Endothelial cell of hepatic sinusoid (primary cell): ENCODE measurements around the gene GDA.

Experiments used
- in situ Hi-C: cut with HindIII; loops from 2 replicates; pipeline ENCODE4 v1.10.0; 2017; ENCODE audit warnings: low sequenced_read_pairs

Gene GDA

DNA sequence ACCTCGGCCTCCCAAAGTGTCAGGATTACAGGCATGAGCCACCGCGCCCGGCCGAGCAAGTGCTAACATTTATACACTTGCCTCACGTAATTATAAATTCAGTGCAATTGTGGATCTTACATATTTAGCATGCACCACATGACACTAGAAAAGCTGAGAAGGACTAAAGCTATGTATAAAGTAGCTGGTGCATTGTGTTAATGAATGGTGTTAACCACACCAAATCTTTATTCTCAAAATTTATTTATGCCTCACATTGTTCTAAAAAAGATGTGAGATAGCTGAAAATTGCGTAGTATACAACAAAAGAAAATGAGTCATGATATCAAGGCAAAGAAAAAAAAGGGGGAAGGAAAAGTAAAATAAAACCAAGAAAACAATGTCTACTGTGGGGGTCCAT is 54.8 kb downstream of the GDA start:
- in situ Hi-C loops, result no loop called here

DNA sequence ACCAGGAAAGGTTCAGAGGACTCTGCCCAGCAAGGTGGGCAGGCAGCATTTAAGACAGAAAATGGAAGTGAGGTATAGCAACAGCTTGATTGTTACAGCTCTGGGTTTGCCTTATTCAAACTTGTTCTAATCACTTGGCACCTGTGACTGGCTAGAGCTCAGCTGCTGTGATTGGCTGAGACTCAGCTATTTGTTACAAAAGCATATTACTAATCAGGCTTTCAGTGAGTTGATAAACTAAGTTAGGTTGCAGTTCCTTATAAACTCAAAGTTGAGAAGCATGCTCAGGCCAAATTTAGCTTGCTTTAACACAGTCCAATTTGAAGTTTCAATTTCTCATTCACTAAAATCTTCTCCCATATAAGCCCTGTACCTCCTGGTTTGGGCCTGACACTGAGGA is 56.3 kb downstream of the GDA start:
- in situ Hi-C loops, result no loop called here

DNA sequence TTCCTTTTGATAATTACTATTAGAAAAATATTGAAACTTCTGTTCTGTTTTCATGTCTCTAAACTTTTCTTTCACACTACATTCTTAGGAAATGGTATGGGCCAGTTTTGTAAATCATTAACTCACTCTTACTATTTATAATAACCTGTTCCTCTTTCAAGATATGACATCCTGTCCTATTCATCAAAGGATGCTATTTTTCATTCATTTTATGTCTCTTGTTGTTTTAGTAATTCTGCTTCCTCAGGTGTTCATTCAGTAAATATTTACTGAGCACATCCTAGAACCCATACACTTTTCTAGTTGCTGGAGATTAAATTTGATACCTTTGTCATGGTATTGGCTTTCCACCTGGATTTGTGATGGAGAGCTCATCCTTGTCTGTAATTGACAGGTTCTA is 58.0 kb downstream of the GDA start:
- in situ Hi-C loops, result no loop called here

- in situ Hi-C loops, result no loop called here
Observed at GRCh38 chr9:72210522-72210921, 61.3 kb downstream of the GDA start.

GRCh38 chr9:72211047-72211446 is 61.8 kb downstream of the GDA start:
- in situ Hi-C loops, result no loop called here

DNA sequence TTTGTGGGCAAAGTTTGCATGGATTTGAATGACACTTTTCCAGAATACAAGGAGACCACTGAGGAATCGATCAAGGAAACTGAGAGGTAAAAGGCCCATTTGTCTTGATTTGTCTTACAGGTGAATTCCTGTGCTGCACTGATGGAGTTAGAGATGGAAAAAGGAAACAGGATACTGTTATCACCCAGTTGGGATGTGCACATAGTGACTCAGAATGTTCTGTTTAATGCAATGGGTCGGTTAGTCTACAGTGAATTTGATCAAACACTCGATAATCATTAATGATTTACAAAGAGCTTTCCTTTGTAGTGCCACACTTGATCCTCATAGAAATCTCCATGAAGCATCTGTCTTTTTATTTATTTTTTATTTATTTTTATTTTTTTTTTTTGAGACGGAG is 64.7 kb downstream of the GDA start:
- in situ Hi-C loops, result no loop called here

DNA sequence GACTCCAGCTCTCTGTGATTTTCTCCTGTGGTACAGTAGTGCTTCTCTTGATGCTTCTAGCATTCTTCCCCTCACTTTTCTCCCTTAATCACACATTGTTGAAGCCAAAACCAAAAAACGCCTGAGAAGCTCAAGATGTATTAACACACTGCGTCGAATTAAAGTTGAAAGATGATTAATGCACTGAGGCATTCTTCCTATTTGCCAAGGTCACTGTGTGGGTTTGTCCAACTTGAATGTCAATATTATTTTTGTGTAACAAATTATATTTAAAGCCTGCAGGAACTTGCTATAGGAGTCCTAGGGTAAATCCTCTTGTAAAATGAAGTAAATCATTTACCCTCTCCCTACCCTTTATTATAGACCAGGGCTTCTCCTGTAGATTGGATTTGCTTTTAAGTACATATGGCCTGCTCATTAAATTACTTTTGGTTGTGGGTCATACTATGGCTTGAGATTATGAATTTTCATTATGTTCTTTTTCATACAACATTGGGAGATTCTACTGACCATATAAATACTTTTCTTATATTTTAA is 68.1 kb downstream of the GDA start:
- in situ Hi-C loops, result no loop called here

GRCh38 chr9:72220589-72220988 is 71.3 kb downstream of the GDA start:
- in situ Hi-C loops, result loop anchor here (5.0 kb wide), 2 partner anchors 43 to 57 kb away; no protein-coding TSS in a partner anchor

- in situ Hi-C loops, result no loop called here
Observed at GRCh38 chr9:72226146-72226812, 77.0 kb downstream of the GDA start.

GRCh38 chr9:72228282-72228681 is 79.0 kb downstream of the GDA start:
- in situ Hi-C loops, result no loop called here

- in situ Hi-C loops, result no loop called here
Observed at GRCh38 chr9:72232778-72233177, 83.5 kb downstream of the GDA start.

- in situ Hi-C loops, result no loop called here
Observed at GRCh38 chr9:72247549-72247948, 98.3 kb downstream of the GDA start.

GRCh38 chr9:72251589-72251988 is 102.3 kb downstream of the GDA start:
- in situ Hi-C loops, result no loop called here

GRCh38 chr9:72254901-72255545 is 105.8 kb downstream of the GDA start:
- in situ Hi-C loops, result no loop called here

- in situ Hi-C loops, result no loop called here
Observed at GRCh38 chr9:72255569-72255968, 106.3 kb downstream of the GDA start.

DNA sequence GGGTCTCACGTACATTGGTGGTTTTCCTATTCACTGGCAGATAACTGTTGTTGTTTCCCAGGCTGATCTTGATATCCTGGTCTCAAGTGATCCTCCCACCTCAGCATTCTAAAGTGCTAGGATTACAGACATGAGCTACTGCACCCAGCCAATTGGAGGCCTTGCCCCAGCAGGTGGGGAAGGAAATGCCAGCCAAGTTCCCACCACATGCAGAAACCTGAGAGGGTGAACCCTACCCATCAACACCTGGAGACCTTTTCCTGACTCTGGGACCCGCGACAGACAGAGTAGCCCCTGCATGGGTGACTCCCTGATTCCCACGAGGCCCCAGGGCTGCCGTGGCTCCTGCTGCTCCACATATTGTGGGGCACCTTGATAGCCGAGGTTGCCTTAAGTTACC is 107.7 kb downstream of the GDA start:
- in situ Hi-C loops, result no loop called here

DNA sequence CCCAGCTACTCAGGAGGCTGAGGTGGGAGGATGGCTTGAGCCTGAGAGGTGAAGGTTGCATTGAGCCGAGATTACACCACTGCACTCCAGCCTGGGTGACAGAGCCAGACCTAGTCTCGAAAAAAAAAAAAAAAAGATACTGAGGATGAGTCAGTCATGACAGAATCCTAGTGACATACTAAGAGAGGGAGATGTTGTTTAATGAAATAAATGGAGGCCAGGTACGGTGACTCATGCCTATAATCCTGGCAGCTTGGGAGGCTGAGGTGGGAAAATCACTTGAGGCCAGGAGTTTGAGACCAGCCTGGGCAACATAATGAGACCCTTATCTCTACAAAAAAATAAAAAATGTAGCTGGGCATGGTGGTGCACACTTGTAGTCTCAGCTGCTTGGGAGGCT is 108.6 kb downstream of the GDA start:
- in situ Hi-C loops, result no loop called here

DNA sequence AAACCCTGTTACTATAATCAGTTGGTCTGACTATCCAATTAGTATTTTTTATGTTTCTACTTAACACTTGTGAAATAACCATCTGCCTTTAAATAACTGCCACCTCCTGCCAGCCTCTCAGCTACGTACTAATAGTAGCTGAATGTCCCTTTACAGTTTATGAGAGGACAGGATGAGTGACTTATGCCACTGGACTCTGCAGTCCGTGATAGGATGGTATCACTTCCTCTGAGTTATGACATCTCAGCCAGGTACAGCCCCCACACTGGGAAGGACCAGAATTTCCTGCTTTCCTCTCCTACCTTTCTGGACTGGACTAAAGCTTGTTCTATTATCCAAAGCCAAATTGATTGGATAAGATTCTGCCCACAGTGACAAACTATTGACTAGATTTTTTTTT is 112.8 kb downstream of the GDA start:
- in situ Hi-C loops, result loop anchor here (5.0 kb wide), 1 partner anchor 105 kb away; no protein-coding TSS in a partner anchor

DNA sequence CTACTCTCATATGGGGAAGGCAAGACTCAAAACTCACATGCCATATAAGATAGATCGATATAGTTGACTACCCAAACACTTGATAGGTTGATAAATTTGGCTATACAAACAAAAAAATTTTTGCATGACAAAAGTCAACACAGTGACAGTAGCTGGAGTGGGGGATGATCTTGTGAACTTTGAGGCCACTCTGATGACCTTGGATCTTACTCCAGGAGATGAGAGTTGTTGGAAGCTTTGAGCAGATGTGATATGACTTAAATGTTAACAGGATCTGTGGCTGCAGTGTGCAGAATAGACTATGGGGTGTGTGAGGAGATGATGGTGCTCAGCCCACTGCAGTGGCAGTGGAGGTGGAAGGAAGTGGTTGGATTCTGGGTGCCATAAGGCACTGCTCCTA is 114.3 kb downstream of the GDA start:
- in situ Hi-C loops, result loop anchor here (5.0 kb wide), 1 partner anchor 106 kb away; no protein-coding TSS in a partner anchor

DNA sequence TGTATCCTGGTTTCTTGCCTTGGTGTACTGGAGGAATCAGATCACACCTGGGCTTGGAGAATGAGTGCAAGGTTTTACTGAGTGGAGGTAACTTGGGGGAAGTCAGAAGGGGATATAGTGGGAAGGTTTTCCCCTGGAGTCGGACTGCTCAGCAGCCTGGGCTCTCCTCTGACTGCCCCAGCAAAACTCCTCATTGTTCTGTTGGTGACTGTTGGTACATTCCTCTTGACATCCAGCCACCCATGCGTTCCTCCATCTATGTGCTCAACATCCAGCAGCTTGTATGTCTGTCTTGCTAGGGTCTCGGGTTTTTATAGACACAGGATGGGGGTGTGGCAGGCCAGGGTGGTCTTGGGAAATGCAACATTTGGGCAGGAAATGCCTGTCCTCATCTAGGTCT is 119.7 kb downstream of the GDA start:
- in situ Hi-C loops, result no loop called here

GRCh38 chr9:72270359-72270758 is 121.1 kb downstream of the GDA start:
- in situ Hi-C loops, result loop anchor here (5.0 kb wide), 1 partner anchor 223 kb away; no protein-coding TSS in a partner anchor
